ENCODE measurements around the gene FAM107B. TPM values are rescaled to one million over a fixed set of nuclear protein-coding genes. Genes with fewer than 3 reads are reported as not detected.

Gene FAM107B
- total RNA-seq, 1 donor: 17.7 TPM

DNA sequence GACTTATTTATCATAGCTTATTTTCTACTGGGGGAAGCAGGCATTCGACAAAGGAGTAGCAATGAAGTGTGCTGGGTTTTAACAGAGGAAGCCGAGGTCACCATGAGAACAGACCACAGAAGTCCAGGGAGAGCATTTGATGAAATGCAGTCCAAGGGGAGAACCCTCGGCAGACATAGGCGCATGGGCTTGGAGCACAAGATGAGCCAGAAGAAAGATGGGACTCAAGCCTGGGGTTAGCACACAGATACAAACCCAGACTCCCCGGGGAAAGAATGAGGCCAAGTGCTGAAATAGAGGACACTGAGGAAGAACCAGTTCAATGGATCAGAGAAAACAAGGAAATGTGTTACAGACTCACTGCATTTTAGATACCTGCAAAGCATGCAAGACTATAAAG lies 209.5 kb downstream of the FAM107B start:
- TF ChIP-seq, protein P1, sequence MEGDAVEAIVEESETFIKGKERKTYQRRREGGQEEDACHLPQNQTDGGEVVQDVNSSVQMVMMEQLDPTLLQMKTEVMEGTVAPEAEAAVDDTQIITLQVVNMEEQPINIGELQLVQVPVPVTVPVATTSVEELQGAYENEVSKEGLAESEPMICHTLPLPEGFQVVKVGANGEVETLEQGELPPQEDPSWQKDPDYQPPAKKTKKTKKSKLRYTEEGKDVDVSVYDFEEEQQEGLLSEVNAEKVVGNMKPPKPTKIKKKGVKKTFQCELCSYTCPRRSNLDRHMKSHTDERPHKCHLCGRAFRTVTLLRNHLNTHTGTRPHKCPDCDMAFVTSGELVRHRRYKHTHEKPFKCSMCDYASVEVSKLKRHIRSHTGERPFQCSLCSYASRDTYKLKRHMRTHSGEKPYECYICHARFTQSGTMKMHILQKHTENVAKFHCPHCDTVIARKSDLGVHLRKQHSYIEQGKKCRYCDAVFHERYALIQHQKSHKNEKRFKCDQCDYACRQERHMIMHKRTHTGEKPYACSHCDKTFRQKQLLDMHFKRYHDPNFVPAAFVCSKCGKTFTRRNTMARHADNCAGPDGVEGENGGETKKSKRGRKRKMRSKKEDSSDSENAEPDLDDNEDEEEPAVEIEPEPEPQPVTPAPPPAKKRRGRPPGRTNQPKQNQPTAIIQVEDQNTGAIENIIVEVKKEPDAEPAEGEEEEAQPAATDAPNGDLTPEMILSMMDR (IDR thresholded peaks at IDR 0.05; ENCODE audit: insufficient read depth, low read depth, low read length): no peak
- peak; percentile 26 for DNase-seq (ENCODE audit: low read depth)
- no peak overlapping the region for H3K4me3 ChIP-seq (ENCODE audit: low read depth, low read length)

DNA sequence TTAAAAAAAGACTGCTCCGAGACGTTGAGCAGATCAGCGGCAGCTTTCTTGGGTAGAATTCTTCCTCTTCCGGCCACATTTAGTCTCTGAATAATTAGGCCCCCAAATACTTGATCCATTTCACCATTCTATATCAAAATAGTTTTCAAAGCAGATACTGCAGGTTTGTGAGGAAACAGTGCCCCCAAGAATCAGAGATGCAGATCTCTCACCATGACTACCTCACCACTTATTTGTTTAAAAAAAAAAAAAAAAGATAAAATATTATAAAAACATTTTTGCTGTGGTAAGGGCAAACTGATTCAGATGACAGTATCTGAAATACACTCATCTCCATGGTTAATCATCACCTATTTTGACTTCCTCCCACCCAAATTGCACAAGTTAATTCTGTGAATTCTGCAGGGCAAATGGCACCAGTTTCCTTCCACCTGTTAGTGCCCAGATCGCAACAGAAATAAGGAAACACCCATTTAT lies 210.4 kb downstream of the FAM107B start:
- TF ChIP-seq, protein P1 (IDR thresholded peaks at IDR 0.05; ENCODE audit: insufficient read depth, low read depth, low read length): no peak
- DNase-seq (ENCODE audit: low read depth): no peak
- no peak overlapping the region for H3K4me3 ChIP-seq (ENCODE audit: low read depth, low read length)

DNA sequence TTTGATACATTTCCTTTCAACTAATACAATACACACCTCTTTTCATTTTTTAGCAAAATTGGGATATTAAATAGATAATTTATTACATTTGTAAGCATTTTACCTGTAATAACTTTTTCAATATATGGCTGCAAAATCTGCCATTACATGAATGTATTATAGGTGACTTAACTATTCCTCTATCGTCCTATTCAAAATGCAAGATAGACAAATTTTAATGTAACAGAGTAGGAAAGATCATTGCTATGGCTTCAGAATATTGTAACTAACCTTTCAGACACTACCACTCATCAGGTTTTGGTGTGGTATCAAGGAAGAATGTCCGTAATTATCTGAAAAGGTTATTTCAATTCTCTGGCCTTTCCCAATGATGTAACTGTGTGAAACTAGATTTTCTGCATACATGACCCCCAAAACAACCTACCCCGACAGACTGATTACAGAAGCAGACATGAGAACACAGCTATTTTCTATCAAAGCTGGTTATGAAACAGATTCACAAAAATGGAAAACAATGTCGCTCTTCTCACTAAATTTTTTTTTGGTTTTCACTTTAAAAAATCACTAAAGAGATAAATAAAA lies 211.2 kb downstream of the FAM107B start:
- DNase-seq (ENCODE audit: low read depth): no peak
- TF ChIP-seq, protein P1 (IDR thresholded peaks at IDR 0.05; ENCODE audit: insufficient read depth, low read depth, low read length): no peak

DNA sequence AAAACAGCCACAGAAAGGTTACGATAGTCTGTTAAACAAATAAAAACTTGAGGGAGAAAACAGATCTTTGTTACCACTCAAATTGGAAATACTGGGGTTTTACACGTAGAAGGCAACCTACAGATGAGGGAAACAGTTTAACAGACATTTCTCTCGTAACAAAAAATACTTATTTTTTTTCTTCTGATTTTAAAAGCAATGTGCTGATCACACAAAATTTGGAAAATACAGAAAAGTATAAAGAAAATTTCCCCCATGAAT lies 211.7 kb downstream of the FAM107B start:
- H3K4me3 ChIP-seq (ENCODE audit: low read depth, low read length): no peak overlapping the region
- DNase-seq (ENCODE audit: low read depth): no peak
- TF ChIP-seq, protein P1 (IDR thresholded peaks at IDR 0.05; ENCODE audit: insufficient read depth, low read depth, low read length): no peak

More for the DNA sequence above, 211.2 kb downstream of the FAM107B start:
- H3K4me3 ChIP-seq (ENCODE audit: low read depth, low read length): no peak overlapping the region

DNA sequence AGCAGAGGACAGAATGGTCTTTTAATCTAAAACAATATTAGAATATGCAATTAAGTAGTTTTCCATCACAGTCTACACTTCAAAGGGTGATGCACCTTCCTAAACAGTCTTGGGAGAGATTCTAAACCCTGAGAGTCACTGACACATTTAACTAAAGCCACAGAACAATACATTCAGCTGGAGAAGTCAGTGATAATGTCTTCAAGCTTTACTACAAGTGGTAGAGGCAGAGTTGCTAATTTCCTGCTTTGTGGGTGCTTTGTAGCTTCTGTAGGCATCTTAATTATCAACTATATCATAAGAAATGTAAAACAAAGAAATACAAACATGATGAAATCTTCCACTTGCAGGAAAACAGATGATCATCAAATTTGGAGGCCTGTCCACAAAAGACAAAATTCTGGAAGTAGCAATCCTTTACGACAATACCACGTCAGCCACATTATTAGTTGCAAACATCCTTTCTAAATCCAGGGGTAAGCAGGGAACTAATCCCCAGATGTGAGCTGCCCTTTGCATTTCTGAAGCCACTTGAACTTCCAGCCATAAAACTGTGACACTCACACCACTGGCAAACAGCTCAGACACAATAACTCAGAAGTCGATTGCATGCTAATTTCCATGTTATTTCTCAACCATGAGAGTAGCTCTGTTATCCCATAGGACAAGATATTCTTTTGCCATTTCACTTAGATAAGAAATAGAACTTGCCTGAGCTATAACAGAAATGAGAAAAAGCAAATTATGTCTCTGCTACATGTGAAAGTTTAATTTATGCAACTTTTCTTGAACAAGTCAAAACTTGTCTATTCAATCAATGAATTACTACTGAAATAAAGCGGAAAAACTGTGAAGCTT lies 212.2 kb downstream of the FAM107B start:
- TF ChIP-seq, protein P1 (IDR thresholded peaks at IDR 0.05; ENCODE audit: insufficient read depth, low read depth, low read length): no peak
- no peak overlapping the region for H3K4me3 ChIP-seq (ENCODE audit: low read depth, low read length)
- DNase-seq (ENCODE audit: low read depth): peak; percentile 79

DNA sequence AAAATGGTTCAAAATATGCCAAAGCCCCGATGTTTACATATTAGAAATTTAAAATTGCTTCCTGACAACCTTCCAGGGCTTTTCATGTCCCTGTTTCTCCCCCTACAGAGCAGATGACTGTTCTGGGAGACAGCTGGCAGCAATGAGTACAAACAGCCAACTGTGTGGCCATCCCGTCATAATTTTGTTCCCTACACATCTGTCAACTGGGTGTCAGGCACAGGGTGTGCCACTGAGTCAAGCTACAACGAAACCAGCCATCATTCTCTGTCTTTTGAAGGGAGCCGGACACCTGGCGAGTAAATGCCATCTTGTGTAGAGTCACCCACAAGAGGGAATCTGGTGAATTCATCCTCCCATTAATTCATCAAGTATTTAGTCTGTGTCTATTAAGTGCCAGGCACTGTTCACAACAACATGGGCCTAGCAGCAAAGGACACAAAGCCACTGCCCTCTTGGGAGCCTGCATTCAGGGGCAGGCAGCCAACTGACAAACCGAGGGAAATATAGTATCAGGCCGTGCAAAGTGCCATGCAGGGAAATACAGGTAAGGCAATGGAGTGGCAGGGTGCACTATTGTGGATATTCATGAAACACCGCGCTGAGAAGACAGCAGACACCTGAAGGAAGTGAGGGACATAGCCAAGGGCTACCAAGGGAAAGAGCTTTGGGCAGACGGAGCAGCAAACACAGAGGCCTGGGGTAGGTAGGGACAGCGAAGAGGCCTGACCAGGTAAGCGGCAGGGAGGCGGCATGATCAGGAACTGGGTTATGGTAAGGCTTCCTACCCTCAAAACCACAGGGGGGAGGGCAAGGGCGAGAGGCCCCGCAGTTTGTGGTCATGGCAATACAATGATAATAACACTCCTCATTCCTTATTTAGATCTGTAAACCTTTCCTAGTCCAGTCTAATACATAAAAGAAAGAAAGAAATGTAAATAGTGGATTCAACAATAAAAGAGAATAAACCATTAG lies 213.6 kb downstream of the FAM107B start:
- no peak for DNase-seq (ENCODE audit: low read depth)
- no peak overlapping the region for H3K4me3 ChIP-seq (ENCODE audit: low read depth, low read length)
- TF ChIP-seq, protein P1 (IDR thresholded peaks at IDR 0.05; ENCODE audit: insufficient read depth, low read depth, low read length): no peak
